ENCODE data around the gene PHF24. TPM values are rescaled to one million over a fixed set of nuclear protein-coding genes. Genes with fewer than 3 reads are reported as not detected.

PHF24 gene
- total and polyA plus RNA-seq, 5 donors from 2014 or later, result not detected

DNA sequence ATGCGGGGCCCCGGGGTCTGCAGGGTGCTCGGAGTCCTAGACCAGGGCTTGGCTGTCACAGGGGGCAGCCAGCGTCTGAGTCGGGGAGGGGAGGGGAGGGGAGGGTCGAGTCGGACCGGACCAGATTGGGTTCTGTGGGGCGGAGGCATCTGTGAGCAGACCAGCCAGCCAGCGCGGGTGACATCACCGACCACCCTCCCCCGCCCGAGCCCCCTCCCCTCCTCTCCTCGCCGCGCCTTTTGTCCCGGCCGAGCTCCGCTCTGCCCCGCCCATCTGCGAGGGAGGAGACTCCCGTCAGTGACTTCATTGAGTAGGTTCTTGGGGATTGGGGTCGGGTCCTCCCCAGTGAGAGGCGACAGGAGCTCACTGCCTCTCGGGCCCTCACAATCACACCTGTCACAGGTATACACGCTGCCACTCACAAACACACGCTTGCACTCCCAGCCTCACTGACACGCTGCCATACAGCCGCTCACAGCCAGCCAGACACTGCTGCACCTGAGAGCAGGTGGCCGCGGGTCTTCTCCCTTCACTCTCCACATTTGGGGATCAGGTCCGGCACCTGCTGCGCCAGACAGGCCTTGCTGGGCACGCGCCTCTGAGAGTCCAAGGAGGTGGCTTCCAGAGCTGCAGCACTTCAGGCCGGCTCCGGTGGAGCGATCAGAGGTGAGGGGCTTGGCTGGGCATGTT, 32.0 kb downstream of the PHF24 start:
- DNase-seq (peak; percentile 19 to 53 (median 34)), ATAC-seq (ENCODE audit: low read depth in 2 of 2) (no peak)
- no peaks in the 10 kb centered on the region for H3K36me3 Mint-ChIP-seq
- no peaks in the 10 kb centered on the region for H3K27me3 ChIP-seq (ENCODE audit: control insufficient read depth, insufficient read depth, low read length)
- H3K4me1 Mint-ChIP-seq, result peaks cover 0 to 55% (median 28%) of the 10 kb centered on the region in 4 donors
- H3K27ac ChIP-seq (ENCODE audit: insufficient read depth, low read length, poor library complexity, severe bottlenecking), result no peak overlapping the region
- no peaks in the 10 kb centered on the region for H3K9me3 ChIP-seq (ENCODE audit: control insufficient read depth in 2 of 2, low read length in 2 of 2)
- H3K27me3 Mint-ChIP-seq, result no peaks in the 10 kb centered on the region
- H3K4me1 ChIP-seq (ENCODE audit: control insufficient read depth, insufficient read depth, low read length, poor library complexity, severe bottlenecking), result peaks cover 41% of the 10 kb centered on the region
- no peaks in the 10 kb centered on the region for H3K36me3 ChIP-seq (ENCODE audit: control insufficient read depth, insufficient read depth, low read length)
- no peaks in the 10 kb centered on the region for H3K9me3 Mint-ChIP-seq
- H3K4me3 ChIP-seq (ENCODE audit: low read depth, low read length), result peak overlapping the region; percentile 26
- H3K27ac Mint-ChIP-seq, result no peak overlapping the region
- peak overlapping the region; percentile 76 to 92 (median 86) for H3K4me3 Mint-ChIP-seq

DNA sequence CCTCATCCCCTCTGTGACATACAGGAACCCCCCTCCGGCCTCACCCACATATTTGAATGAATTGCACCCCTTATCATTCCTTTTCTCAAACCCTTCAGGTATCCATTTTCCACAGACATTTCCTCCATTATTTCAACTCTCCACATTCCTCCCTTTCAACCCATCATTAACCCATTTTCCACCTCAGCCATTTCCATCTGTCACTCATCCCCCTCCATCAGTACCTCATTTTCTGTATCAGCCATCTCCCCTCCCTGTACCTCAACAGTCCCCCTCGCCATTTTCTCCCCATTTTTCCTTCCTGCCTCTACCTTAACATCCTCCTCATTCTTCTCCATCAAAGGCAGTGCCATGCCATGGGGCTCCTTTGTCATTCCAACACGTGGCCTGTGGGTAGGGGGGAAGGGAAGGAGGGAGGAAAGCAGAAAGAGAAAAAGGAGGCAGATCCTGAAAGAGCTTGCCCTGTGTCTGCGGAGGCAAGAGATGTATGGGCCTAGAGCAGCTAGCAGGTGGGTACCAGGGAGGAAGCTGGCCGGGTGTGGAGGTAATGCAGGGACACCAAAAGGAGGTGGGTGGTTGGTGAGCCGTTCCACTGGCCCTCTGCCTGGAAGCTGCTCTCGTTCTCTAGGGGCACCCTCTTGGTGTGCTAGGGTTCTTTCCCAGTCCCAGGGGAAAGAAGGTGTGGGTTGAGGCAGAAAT, 33.0 kb downstream of the PHF24 start:
- no peak for ATAC-seq (ENCODE audit: low read depth in 2 of 2)
- H3K4me3 Mint-ChIP-seq, result peak overlapping the region; percentile 76 to 92 (median 86)
- no peak overlapping the region for H3K4me3 ChIP-seq (ENCODE audit: low read depth, low read length)
- peaks cover 41% of the 10 kb centered on the region for H3K4me1 ChIP-seq (ENCODE audit: control insufficient read depth, insufficient read depth, low read length, poor library complexity, severe bottlenecking)
- H3K27me3 Mint-ChIP-seq, result no peaks in the 10 kb centered on the region
- no peaks in the 10 kb centered on the region for H3K27me3 ChIP-seq (ENCODE audit: control insufficient read depth, insufficient read depth, low read length)
- DNase-seq, result no peak
- H3K4me1 Mint-ChIP-seq, result peaks cover 0 to 45% (median 20%) of the 10 kb centered on the region in 4 donors
- H3K36me3 Mint-ChIP-seq, result no peaks in the 10 kb centered on the region
- H3K9me3 ChIP-seq (ENCODE audit: control insufficient read depth in 2 of 2, low read length in 2 of 2), result no peaks in the 10 kb centered on the region
- H3K27ac Mint-ChIP-seq, result peak overlapping the region in 1 of 3 donors; percentile 96
- no peaks in the 10 kb centered on the region for H3K9me3 Mint-ChIP-seq
- H3K27ac ChIP-seq (ENCODE audit: insufficient read depth, low read length, poor library complexity, severe bottlenecking), result no peak overlapping the region
- H3K36me3 ChIP-seq (ENCODE audit: control insufficient read depth, insufficient read depth, low read length), result no peaks in the 10 kb centered on the region

DNA sequence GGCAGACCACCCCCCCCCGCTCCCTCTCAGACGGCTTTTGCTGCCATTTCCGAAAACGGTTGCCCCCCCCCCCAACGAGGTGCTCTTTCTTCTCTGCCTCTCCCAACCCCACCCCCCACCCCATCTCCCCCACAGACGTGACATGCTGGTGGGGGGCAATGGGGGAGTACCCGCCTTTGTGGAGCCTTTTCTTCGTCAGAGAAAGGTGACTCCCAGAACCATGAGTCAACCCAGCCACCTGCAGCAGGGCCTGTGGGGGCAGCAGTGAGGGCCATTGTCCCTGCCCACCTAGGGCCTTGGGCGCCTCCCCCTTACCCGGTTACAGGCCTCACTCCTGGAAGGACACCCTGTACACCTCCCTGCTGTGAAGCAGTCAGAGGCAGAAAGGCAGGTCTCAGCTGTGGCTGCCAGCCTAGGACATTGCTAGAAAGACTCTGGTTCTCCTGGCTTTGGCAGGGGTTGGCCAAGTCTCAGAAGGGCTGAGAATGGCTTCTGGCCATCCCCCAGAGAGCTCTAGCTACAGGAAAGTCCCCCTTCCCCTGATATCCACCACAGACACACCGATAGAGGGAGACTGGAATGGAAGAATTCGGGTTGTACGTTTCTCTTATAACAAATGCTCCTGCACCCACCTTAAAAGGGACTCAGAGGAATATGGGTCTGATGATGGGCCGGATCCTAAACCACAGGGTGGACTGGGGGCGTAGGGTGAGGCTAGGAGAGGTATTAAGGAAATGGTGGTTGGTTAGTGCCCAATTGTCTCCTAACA, 33.7 kb downstream of the PHF24 start:
- DNase-seq (no peak), ATAC-seq (ENCODE audit: low read depth in 2 of 2) (no peak)
- Mint-ChIP-seq H3K9me3 (no peaks in the 10 kb centered on the region), H3K27me3 (no peaks in the 10 kb centered on the region), H3K27ac (peak overlapping the region in 2 of 3 donors; percentile 44 to 51), H3K4me1 (peaks cover 0 to 38% (median 18%) of the 10 kb centered on the region in 4 donors), H3K36me3 (peaks cover 1% of the 10 kb centered on the region), H3K4me3 (peak overlapping the region in 3 of 4 donors; percentile 26 to 81 (median 49))
- peaks cover 4% of the 10 kb centered on the region for H3K36me3 ChIP-seq (ENCODE audit: control insufficient read depth, insufficient read depth, low read length)
- H3K4me1 ChIP-seq (ENCODE audit: control insufficient read depth, insufficient read depth, low read length, poor library complexity, severe bottlenecking), result peaks cover 35% of the 10 kb centered on the region
- no peak overlapping the region for H3K4me3 ChIP-seq (ENCODE audit: low read depth, low read length)
- H3K9me3 ChIP-seq (ENCODE audit: control insufficient read depth in 2 of 2, low read length in 2 of 2), result no peaks in the 10 kb centered on the region
- H3K27me3 ChIP-seq (ENCODE audit: control insufficient read depth, insufficient read depth, low read length), result no peaks in the 10 kb centered on the region
- H3K27ac ChIP-seq (ENCODE audit: insufficient read depth, low read length, poor library complexity, severe bottlenecking), result no peak overlapping the region

DNA sequence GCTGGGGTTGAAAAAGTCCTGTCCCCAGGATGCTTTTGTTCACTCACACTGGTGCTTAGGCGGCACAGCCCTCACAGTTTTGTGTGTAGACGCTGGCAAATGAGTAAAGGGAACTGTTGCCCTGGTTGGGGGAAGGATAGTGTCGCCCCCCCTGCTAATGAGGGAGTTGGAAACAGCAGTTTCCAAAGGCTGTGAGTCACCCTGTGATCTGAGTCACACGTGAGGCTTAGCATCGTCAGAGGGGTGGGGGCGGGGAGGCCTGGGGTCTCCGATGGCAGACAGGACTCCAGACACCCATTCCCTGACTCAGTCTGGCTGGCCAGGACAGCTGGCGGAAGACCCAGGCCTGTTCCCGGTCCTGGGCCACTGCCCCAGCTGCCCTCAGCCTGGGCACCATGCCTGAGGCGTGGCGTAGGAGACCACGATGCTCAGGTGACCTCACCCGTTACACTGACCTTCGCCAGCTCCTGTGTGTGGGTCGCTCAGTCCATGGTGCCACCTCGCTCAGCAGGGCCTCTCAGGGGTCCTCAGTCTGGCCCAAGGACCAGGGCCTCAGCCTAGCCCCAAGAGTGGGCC, 34.4 kb downstream of the PHF24 start:
- Mint-ChIP-seq H3K27ac (peak overlapping the region in 2 of 3 donors; percentile 44 to 56), H3K27me3 (no peaks in the 10 kb centered on the region), H3K4me1 (peaks cover 0 to 32% (median 14%) of the 10 kb centered on the region in 4 donors), H3K4me3 (peak overlapping the region in 1 of 4 donors; percentile 17), H3K36me3 (peaks cover 6% of the 10 kb centered on the region), H3K9me3 (no peaks in the 10 kb centered on the region)
- Histone ChIP-seq H3K27me3 (ENCODE audit: control insufficient read depth, insufficient read depth, low read length) (no peaks in the 10 kb centered on the region), H3K27ac (ENCODE audit: insufficient read depth, low read length, poor library complexity, severe bottlenecking) (no peak overlapping the region), H3K36me3 (ENCODE audit: control insufficient read depth, insufficient read depth, low read length) (peaks cover 4% of the 10 kb centered on the region), H3K4me3 (ENCODE audit: low read depth, low read length) (no peak overlapping the region), H3K9me3 (ENCODE audit: control insufficient read depth in 2 of 2, low read length in 2 of 2) (no peaks in the 10 kb centered on the region), H3K4me1 (ENCODE audit: control insufficient read depth, insufficient read depth, low read length, poor library complexity, severe bottlenecking) (peaks cover 28% of the 10 kb centered on the region)
- DNase-seq (no peak), ATAC-seq (ENCODE audit: low read depth in 2 of 2) (no peak)

DNA sequence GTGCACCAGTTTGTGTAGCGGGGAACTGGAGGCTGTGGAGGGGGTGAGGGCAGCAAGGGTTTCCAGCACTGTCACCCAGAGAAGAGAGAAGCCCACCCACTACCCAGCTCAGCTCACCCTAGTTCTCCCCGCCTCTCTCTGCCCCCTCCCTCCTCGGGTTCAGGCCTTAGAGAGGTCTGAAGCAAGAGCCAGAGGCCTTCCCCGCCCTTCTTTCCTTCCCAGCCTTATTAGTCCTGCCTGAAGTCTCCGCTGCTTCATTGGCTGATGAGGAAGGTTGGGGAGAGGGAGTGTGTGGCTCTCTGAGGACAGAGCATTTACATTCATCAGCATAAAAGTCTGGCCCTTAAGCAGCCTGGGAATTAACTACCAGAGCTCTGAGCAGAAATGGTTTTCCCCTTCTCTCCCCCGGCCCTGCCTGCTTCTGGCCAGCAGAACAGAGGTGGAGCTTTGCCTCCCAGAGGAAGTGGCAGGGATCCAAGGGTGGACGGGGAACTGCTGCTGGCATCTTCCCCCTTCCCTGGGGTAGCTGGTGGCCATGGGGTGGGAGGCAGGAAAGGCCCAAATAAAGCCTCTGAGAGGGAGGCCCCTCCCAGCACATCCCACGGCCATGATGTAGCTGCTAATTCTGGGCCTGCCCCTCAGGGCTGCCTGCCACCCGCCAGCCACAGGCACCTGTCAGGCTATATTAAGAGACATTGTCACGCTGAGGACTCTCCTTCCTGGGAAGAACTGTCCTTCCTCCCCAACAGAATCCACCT, 35.6 kb downstream of the PHF24 start:
- Histone ChIP-seq H3K36me3 (ENCODE audit: control insufficient read depth, insufficient read depth, low read length) (peaks cover 4% of the 10 kb centered on the region), H3K4me1 (ENCODE audit: control insufficient read depth, insufficient read depth, low read length, poor library complexity, severe bottlenecking) (peaks cover 16% of the 10 kb centered on the region), H3K27ac (ENCODE audit: insufficient read depth, low read length, poor library complexity, severe bottlenecking) (no peak overlapping the region), H3K27me3 (ENCODE audit: control insufficient read depth, insufficient read depth, low read length) (no peaks in the 10 kb centered on the region), H3K4me3 (ENCODE audit: low read depth, low read length) (no peak overlapping the region), H3K9me3 (ENCODE audit: control insufficient read depth in 2 of 2, low read length in 2 of 2) (no peaks in the 10 kb centered on the region)
- DNase-seq (no peak), ATAC-seq (ENCODE audit: low read depth in 2 of 2) (no peak)
- H3K4me1 Mint-ChIP-seq, result peaks cover 0 to 25% (median 10%) of the 10 kb centered on the region in 4 donors
- no peaks in the 10 kb centered on the region for H3K27me3 Mint-ChIP-seq
- H3K9me3 Mint-ChIP-seq, result no peaks in the 10 kb centered on the region
- no peak overlapping the region for H3K4me3 Mint-ChIP-seq
- peaks cover 8% of the 10 kb centered on the region for H3K36me3 Mint-ChIP-seq
- peak overlapping the region in 2 of 3 donors; percentile 38 to 64 for H3K27ac Mint-ChIP-seq

GRCh38 chr9:34994260-34994899, 36.3 kb downstream of the PHF24 start:
- peaks cover 12% of the 10 kb centered on the region for H3K4me1 ChIP-seq (ENCODE audit: control insufficient read depth, insufficient read depth, low read length, poor library complexity, severe bottlenecking)
- ATAC-seq (ENCODE audit: low read depth in 2 of 2) (no peak), DNase-seq (no peak)
- no peaks in the 10 kb centered on the region for H3K27me3 ChIP-seq (ENCODE audit: control insufficient read depth, insufficient read depth, low read length)
- Mint-ChIP-seq H3K27ac (peak overlapping the region in 1 of 3 donors; percentile 39), H3K36me3 (peaks cover 8% of the 10 kb centered on the region), H3K4me3 (peak overlapping the region in 2 of 4 donors; percentile 60 to 74), H3K4me1 (peaks cover 0 to 18% (median 7%) of the 10 kb centered on the region in 4 donors), H3K27me3 (no peaks in the 10 kb centered on the region), H3K9me3 (no peaks in the 10 kb centered on the region)
- no peak overlapping the region for H3K4me3 ChIP-seq (ENCODE audit: low read depth, low read length)
- no peaks in the 10 kb centered on the region for H3K9me3 ChIP-seq (ENCODE audit: control insufficient read depth in 2 of 2, low read length in 2 of 2)
- peaks cover 4% of the 10 kb centered on the region for H3K36me3 ChIP-seq (ENCODE audit: control insufficient read depth, insufficient read depth, low read length)
- H3K27ac ChIP-seq (ENCODE audit: insufficient read depth, low read length, poor library complexity, severe bottlenecking), result no peak overlapping the region

Data from CD4-positive, CD25-positive, alpha-beta regulatory T cell (primary cell).